SU-DHL-6 (cell line): ENCODE data around the gene PCNX4.

Experiments used
- H2AFZ ChIP-seq: fragments of 200-600 bp; sonication (generic); 2 replicates; pipeline ENCODE4 v1.6.1; 2014; ENCODE audit warnings: low read depth, mild to moderate bottlenecking, moderate library complexity, mixed read lengths, antibody characterized with exemption, low read length; ENCODE audit not compliant: severe bottlenecking
- H3F3A ChIP-seq: fragments of 200-600 bp; shearing (Covaris generic); 2 replicates; pipeline ENCODE4 v1.6.0; 2016; ENCODE audit warnings: antibody characterized with exemption, mild to moderate bottlenecking; ENCODE audit not compliant: insufficient read depth
- H3K27ac ChIP-seq: fragments of 200-600 bp; sonication (generic); 2 replicates; pipeline ENCODE4 v1.5.1; 2016; ENCODE audit warnings: low read depth, mild to moderate bottlenecking, low read length, moderate library complexity, mixed read lengths
- H3K27me3 ChIP-seq: fragments of 200-600 bp; sonication (generic), shearing (Covaris generic); 2 replicates; pipeline ENCODE4 v1.6.0; 2014; ENCODE audit warnings: mild to moderate bottlenecking, low read length
- H3K36me3 ChIP-seq: fragments of 200-600 bp; sonication (generic); 2 replicates; pipeline ENCODE4 v1.6.1; 2014; ENCODE audit warnings: mild to moderate bottlenecking, low read length, mixed read lengths
- H3K4me2 ChIP-seq: fragments of 300-600, 200-600 bp; shearing (Covaris generic), sonication (generic); 2 replicates; pipeline ENCODE4 v1.6.0; 2014; ENCODE audit warnings: low read length, low read depth, mild to moderate bottlenecking; ENCODE audit not compliant: poor library complexity, severe bottlenecking
- H3K4me3 ChIP-seq: fragments of 200-600 bp; sonication (generic); 2 replicates; pipeline ENCODE4 v1.5.1; 2014; ENCODE audit warnings: antibody characterized with exemption, low read length, mild to moderate bottlenecking, mixed read lengths; ENCODE audit not compliant: insufficient read depth, poor library complexity, severe bottlenecking
- H3K79me2 ChIP-seq: fragments of 200-600 bp; sonication (generic); 2 replicates; pipeline ENCODE4 v1.6.1; 2014; ENCODE audit warnings: mild to moderate bottlenecking, low read length, moderate library complexity; ENCODE audit not compliant: insufficient read depth
- H3K9ac ChIP-seq: fragments of 200-600 bp; sonication (generic); 2 replicates; pipeline ENCODE4 v1.7.0; 2014; ENCODE audit warnings: mild to moderate bottlenecking, low read length
- H3K9me2 ChIP-seq: fragments of 200-600 bp; sonication (generic); replicated peaks from 2 replicates; pipeline ENCODE4 v1.6.1; 2014; ENCODE audit warnings: low read length; ENCODE audit not compliant: insufficient read depth
- H3K9me3 ChIP-seq: fragments of 200-600 bp; sonication (generic); 2 replicates; pipeline ENCODE4 v1.6.1; 2014; ENCODE audit warnings: low read length, mixed read lengths; ENCODE audit not compliant: insufficient read depth
- H4K20me1 ChIP-seq: fragments of 200-600 bp; sonication (generic); 2 replicates; pipeline ENCODE4 v1.6.1; 2014; ENCODE audit warnings: low read depth, mild to moderate bottlenecking, antibody characterized with exemption, low read length, moderate library complexity, mixed read lengths
- EZH2phosphoT487 ChIP-seq: fragments of 200-600 bp; sonication (generic), shearing (Covaris generic); conservative IDR thresholded peaks from 2 replicates; pipeline ENCODE4 v1.6.1; 2018; ENCODE audit warnings: mild to moderate bottlenecking, antibody characterized with exemption, low read length, moderate library complexity, mixed read lengths
- TF ChIP-seq, protein P1 (sequence below): fragments of 200-600 bp; sonication (generic); IDR thresholded peaks from one replicate; pipeline ENCODE4 v1.5.1; 2017; ENCODE audit warnings: antibody characterized with exemption, mild to moderate bottlenecking, low read length, moderate library complexity; ENCODE audit not compliant: insufficient read depth, poor library complexity, severe bottlenecking

Gene PCNX4

DNA sequence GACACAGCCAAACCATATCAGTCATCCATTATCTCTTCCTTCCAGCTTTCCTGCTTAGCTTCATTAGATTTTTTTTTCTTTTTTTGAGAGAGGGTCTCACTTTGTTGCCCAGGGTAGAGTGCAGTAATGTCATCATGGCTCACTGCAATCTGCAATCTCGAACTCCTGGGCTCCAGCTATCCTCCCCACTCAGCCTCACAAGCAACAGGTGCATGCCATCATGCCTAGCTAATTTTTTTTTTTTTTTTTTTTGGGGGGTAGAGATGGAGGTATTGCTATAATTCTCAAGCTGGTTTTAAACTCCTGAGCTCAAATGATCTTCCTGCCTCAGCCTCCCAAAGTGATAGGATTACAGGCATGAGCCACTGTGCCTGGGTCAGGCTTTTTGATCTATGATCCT, 119.0 kb downstream of the PCNX4 start:
- no peak overlapping the region for H2AFZ ChIP-seq

DNA sequence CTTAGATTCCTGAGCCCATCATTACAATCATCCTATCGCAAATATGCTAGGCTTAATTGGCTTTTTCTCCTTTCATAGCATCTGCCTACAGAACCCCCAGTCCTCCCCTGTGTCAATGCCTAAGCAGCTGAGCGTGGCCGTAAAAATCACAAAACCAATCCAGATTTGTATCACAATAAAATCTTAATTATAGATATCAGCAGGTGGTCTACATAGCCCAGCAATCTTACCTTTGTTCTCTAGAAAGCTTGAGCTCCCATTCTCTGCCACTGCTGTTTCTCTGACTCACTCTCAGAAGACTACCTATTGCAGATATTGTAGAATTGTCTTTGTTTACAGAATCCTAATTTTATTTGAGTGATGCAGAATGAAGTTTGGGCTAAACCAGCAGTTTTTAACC, 119.4 kb downstream of the PCNX4 start:
- no peak for TF ChIP-seq EZH2phosphoT487
- TF ChIP-seq, protein P1, sequence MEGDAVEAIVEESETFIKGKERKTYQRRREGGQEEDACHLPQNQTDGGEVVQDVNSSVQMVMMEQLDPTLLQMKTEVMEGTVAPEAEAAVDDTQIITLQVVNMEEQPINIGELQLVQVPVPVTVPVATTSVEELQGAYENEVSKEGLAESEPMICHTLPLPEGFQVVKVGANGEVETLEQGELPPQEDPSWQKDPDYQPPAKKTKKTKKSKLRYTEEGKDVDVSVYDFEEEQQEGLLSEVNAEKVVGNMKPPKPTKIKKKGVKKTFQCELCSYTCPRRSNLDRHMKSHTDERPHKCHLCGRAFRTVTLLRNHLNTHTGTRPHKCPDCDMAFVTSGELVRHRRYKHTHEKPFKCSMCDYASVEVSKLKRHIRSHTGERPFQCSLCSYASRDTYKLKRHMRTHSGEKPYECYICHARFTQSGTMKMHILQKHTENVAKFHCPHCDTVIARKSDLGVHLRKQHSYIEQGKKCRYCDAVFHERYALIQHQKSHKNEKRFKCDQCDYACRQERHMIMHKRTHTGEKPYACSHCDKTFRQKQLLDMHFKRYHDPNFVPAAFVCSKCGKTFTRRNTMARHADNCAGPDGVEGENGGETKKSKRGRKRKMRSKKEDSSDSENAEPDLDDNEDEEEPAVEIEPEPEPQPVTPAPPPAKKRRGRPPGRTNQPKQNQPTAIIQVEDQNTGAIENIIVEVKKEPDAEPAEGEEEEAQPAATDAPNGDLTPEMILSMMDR = no peak

More for the DNA sequence above, 119.0 kb downstream of the PCNX4 start:
- no peaks in the 10 kb centered on the region for H3K9me2 ChIP-seq
- H4K20me1 ChIP-seq = no peaks in the 10 kb centered on the region
- no peak overlapping the region for H3K4me2 ChIP-seq
- H3K9me3 ChIP-seq = no peaks in the 10 kb centered on the region
- H3K36me3 ChIP-seq = no peaks in the 10 kb centered on the region
- no peak for TF ChIP-seq EZH2phosphoT487
- TF ChIP-seq, protein P1 = no peak
- H3F3A ChIP-seq = no peaks in the 10 kb centered on the region
- H3K27ac ChIP-seq = no peak overlapping the region
- H3K79me2 ChIP-seq = no peaks in the 10 kb centered on the region
- no peak overlapping the region for H3K4me3 ChIP-seq
- H3K9ac ChIP-seq = no peak overlapping the region
- H3K27me3 ChIP-seq = no peaks in the 10 kb centered on the region

DNA sequence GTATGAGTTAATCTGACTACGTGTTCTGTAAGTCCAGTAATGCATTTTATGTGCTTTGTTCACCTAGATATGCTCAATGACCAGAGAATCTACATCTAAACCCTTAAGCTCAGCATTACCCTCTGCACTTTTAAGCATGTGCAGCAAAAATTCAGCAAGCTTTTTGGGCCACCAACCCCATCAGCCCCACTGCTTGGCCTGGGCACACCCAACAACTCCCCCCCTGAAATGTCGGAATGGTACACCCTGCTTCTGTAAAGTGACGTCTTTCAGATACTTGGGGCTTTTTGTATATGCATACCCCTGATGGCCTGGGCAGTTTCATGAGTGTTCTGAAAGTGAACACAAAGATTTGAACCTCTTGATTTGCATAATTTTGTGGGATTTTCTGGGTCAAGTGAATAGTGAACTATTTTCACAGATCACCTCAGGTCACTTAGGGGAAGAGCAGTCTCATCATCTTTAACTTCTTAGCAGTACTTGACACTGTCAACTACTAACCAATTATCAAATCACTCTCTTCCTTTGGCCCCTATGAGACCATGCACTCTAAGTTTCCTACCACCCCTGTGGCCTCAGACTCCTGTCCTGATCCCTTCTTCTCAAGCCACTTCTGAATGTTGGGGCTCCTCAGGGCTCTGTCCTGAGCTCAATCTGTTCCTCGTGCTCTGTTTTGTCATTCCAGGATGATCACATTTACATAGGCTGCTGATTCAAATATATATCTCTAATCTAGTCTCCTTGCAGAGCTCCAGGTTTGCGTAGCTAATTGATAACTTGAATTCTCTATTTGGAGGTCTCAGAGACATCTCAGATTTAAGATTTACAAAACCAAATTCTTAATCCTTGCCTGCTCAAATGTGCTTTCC, 121.0 kb downstream of the PCNX4 start:
- H3K4me2 ChIP-seq = no peak overlapping the region
- H3K9me3 ChIP-seq = no peaks in the 10 kb centered on the region
- H3K79me2 ChIP-seq = no peaks in the 10 kb centered on the region
- no peaks in the 10 kb centered on the region for H3K9me2 ChIP-seq
- no peak overlapping the region for H3K9ac ChIP-seq
- no peaks in the 10 kb centered on the region for H4K20me1 ChIP-seq
- no peak overlapping the region for H3K27ac ChIP-seq
- no peaks in the 10 kb centered on the region for H3F3A ChIP-seq
- TF ChIP-seq, protein P1 = no peak
- TF ChIP-seq EZH2phosphoT487 = no peak
- no peak overlapping the region for H3K4me3 ChIP-seq
- no peaks in the 10 kb centered on the region for H3K27me3 ChIP-seq
- H3K36me3 ChIP-seq = no peaks in the 10 kb centered on the region
- no peak overlapping the region for H2AFZ ChIP-seq

More for the DNA sequence above, 119.4 kb downstream of the PCNX4 start:
- Histone ChIP-seq H3K27ac (no peak overlapping the region), H2AFZ (no peak overlapping the region), H3K4me3 (no peak overlapping the region), H3K36me3 (no peaks in the 10 kb centered on the region), H3K79me2 (no peaks in the 10 kb centered on the region), H3K9ac (no peak overlapping the region), H3K9me3 (no peaks in the 10 kb centered on the region), H3K9me2 (no peaks in the 10 kb centered on the region), H3K4me2 (no peak overlapping the region), H3F3A (no peaks in the 10 kb centered on the region), H4K20me1 (no peaks in the 10 kb centered on the region), H3K27me3 (no peaks in the 10 kb centered on the region)
